HG03558 (cell line): Measurements from ENCODE around the gene PLOD1.

Experiments
- ATAC-seq: cut with Tn5 transposase; IDR thresholded peaks from one replicate; pipeline ENCODE4 v1.9.1; 2021; ENCODE audit warnings: moderate number of reproducible peaks; ENCODE audit not compliant: unreplicated experiment; ENCODE audit errors: extremely low read depth

PLOD1 gene

GRCh38 chr1:11970441-11971185 lies 36.1 kb downstream of the PLOD1 start:
- no peak for ATAC-seq

DNA sequence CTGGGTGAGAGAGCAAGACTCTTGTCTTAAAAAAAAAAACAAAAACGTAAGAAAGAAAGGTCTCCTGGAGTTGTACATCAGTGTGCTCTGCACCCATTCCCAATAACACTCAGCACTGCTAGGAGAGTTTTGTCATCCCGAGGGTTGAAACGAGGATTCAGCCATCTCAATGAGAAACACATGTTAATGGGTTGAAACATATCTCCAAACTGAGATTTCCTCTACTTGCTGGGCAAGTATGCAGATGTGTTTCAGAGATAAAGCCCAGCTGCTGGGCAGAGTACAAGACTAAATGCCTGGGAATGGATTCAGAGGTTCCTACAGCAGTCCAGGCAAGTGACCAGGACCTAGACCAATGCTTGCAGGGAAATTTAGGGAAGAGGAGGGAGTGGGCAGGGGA lies 43.1 kb downstream of the PLOD1 start:
- ATAC-seq = no peak

DNA sequence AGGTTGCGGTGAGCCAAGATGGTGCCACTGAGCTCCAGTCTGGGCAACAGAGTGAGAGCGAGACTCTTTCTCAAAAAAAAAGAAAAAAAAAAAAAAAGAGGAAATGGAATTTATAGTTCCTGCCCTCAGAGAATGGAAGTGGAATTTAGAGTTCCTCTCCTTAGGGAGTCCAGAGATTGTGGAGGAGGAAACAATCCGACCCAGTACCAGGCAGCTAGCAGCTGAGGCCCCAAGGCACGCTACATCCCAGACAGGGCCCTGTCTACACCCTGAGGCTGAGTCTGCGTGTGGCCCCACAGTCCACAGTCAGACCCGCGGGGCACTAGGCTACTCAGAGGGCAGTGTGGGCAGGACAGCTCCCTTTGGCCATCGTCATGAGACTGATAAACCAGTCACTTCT lies 43.8 kb downstream of the PLOD1 start:
- no peak for ATAC-seq

GRCh38 chr1:11979028-11979850 lies 44.7 kb downstream of the PLOD1 start:
- ATAC-seq = no peak

DNA sequence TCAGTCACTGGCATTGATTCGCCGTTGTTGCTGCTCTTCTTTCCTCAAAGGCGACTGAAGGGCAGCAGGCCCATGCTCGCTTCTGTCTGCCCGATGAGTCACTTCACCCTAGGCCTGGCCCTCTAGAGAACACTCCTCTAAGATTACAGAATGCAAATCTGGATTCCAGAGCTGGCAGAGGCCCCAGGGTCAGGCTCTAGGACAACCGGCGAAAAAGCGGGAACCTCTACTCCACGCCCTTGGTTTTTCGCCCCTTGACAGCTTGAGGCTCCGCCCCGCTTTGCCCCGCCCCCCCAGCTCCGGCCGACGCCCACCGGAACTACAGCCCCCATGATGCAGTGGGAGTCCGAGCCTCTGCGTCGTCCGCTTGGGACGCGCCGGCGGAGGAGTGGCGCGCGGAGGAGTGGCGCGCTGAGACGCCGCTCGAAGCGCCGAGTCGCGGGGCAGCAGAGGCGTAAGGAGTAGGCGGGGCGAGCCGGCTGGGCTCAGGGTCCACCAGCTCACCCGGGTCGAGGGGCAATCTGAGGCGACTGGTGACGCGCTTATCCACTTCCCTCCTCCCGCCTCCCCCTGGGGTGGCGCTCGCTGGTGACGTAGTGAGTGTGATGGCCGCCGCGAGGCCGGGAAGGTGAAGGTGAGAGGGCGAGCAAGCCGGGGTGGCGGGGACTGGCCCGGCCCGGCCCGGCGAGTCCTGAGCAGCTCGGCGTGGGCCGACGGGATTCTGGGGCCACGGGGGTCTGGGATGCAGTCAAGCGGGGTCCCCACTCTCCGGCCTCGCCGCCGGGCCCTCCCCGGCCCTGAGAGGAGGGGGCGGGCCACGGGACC lies 45.5 kb downstream of the PLOD1 start, which contains the start of gene MFN2:
MFN2 (plus strand) TSS at position 594 of the 825 bp plus-strand sequence. CDS start 8,725 bp downstream, outside the sequence.
- peak; percentile 65 for ATAC-seq

DNA sequence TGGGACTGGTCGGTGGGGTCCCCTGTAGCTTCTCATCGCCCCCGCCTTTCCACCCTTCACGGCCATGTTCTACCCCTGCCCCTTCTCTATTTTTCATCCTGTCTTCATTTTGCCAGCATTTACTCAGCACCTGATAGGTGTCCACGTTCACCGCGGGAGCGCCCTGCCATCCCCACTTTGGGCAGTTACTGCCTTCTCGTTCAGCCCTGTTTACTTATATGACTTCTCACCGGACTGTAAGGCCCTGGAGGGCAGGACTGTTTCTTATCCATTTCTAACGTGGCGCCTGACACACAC lies 46.1 kb downstream of the PLOD1 start:
- ATAC-seq = no peak

- no peak for ATAC-seq
These were observed 47.0 kb downstream of the PLOD1 start for GRCh38 chr1:11981378-11982009.

- no peak for ATAC-seq
These were observed 47.5 kb downstream of the PLOD1 start for GRCh38 chr1:11982010-11982392.

DNA sequence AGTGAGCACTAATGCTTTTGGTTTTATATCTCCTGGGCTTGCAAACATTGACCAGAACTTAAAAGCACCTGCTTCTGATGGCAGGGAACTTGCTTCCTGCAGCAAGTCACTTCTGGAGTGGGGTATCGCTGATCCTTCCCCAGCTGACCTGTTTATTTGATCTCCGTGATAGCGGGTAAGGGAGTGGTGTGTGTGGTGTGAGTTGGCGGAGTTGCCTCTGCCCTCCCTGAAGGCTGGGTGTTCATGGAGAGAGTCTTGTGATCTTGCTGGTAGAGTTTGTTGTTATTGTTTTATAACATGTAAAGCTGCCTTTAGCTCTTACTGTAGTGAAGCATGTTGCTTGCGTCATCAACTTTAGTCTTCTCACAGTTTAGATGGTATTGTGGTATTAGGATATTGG lies 49.6 kb downstream of the PLOD1 start:
- ATAC-seq = no peak

DNA sequence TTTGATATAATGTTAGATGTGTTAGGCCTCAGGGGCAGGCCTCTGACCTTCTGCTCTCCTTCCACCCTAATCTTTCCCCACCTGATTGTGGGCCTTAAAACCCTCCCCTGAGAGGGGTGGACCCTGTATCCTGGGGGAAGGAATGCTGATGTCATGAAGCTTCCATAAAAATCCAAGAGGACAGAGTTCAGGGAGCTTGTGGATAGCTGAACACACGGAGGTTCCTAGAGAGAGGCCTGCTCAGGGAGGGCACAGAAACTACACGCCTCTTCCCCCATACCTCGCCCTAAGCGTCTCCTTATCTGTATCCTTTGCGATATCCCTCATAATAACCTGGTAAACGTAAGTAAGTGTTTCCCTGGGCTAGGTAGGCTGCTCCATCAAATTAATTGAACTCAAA lies 50.1 kb downstream of the PLOD1 start:
- no peak for ATAC-seq

DNA sequence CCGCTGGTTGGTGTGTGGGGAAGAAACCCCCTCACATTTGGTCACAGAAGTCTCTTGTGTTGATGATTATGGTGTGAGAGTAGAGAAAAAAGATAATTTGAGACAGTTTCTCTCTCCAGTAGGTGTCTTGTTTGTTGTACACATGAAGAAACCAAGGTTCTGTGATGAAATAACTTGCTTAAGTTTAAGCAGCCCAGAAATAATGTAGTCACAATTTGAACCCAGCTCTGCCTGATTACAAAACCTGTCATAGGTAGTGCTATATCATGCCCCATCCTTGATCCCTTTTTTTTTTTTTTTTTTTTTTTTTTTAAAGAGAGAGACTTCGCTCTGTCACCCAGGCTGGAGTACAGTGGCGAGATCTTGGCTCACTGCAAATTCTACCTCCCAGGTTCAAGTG lies 50.7 kb downstream of the PLOD1 start:
- no peak for ATAC-seq

GRCh38 chr1:11985851-11986250 lies 51.3 kb downstream of the PLOD1 start:
- no peak for ATAC-seq

DNA sequence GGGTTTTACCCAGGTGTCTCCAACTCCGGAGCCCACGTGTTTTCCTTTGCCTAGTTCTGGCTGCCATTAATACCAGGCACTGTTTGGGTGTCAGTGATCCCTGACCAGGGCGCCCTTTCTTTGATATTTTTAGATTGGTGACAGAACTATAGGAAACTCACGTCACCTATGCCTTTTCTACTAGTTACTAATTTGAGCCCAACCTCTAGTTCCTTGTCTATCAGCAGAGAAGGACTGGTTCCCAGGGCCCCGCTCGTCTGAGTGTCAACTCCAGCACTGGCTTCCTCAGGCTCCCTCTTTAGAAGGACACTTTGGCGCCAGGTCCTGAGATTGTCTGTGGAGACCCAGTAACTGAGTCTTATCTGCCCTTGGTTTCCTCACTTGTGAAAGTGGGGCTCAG lies 55.2 kb downstream of the PLOD1 start:
- ATAC-seq = no peak

- no peak for ATAC-seq
These were observed 56.0 kb downstream of the PLOD1 start for GRCh38 chr1:11990303-11991032.

DNA sequence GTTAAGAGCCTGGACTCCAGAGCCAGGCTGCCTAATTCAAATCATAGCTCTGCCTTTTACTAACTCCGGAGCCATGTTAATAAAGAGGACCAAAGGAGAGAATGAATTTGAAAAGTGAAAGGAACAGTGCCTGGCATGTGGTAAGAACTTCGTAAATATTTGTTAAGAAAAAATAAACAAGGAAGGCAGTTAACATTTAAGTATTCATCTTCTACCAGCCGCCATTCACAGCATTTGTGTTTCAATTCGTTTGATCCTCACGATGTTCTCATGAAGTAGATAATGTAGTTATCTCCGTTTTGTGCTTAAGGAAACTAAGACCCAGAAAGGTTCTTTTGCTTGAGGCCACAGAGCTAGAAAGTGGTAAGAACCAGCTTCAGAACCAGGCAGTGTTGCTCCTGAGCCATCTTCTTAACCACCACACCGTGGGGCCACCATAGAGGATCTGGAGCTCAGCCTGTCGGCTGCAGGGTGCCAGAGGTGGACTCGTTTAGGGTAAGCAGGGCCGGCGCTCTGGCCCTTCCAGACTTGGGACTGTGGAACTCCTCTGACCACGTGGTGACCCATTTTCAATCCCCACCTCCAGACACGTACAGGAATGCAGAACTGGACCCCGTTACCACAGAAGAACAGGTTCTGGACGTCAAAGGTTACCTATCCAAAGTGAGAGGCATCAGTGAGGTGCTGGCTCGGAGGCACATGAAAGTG lies 57.6 kb downstream of the PLOD1 start:
- ATAC-seq = no peak

DNA sequence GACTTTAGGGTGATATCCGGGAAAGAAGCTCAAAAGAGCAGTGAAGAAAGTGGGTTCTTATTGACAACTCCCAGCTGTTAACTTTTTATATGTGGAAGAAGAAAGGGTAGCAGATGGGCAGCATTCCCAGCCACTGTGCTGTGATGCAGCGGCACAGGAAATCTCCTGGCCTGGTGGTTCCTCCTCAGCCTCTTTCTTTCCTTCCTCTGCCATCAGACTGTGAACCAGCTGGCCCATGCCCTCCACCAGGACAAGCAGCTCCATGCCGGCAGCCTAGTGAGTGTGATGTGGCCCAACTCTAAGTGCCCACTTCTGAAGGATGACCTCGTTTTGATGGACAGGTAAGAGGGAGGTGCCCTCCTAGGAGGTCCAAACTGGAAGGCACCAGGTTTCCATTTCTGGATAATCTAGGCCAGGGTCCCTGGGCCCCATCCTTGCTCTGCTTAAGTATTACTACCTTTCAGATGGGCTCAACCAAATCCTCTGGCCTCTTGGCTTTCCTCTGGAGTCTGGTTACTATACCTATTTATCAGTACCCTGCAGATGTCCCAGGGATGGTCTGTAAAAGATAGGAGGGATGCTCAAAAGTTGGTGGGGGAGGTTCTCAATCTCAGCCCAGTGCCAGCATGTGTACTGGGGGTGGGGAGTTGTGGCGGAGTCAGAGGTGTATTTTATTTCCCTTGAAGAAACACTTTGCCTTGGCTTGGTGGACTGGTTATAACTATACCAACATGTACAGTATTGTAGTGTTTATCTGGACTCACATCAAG lies 62.7 kb downstream of the PLOD1 start:
- no peak for ATAC-seq

DNA sequence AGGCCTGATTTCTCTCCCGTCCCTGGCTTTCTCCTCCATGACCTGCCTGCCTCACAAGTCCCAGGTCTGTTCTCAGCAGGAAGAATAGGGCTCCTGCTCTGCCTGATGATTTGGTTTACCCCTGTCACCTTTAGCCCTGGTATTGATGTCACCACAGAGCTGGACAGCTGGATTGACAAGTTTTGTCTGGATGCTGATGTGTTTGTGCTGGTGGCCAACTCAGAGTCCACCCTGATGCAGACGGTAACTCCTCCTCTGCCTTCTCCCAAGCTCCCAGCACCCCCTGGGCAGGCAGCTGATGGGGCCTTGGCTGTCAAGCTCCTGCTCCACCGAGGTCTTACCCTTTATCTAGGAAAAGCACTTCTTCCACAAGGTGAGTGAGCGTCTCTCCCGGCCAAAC lies 64.1 kb downstream of the PLOD1 start:
- ATAC-seq = no peak

DNA sequence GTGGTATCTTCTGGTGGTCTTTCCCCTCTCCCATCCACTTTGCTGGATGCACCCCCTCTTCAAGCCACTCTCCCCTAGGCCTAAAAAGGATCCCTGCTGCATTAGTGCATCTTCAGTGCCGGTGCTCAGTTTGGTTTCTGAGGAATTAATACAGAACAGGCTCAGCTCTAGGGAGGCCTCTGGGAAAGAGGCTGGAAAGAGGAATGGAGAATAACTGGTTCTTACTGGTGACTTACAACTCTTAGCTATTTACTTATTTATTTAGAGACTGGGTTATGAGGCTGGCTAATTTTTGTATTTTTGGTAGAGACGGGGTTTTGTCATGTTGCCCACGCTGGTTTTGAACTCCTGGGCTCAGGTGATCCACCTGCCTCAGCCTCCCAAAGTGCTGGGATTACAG lies 64.7 kb downstream of the PLOD1 start:
- ATAC-seq = no peak
